Naive thymus-derived CD4-positive, alpha-beta T cell (primary cell): ENCODE data around the gene CAVIN1. TPM values are rescaled to one million over a fixed set of nuclear protein-coding genes. Genes with fewer than 3 reads are reported as not detected.

Experiments used
- ATAC-seq: fragments of 150-1000 bp; cut with Tn5 transposase; 2 replicates; pipeline ENCODE4 v1.10.0; 2021; ENCODE audit warnings: mild to moderate bottlenecking, moderate library complexity
- CTCF ChIA-PET: fragments of 350-600 bp; sonication (Branson Sonifier 250); formaldehyde crosslinking; loops from one replicate; lab custom pipeline; 2021; ENCODE audit warnings: antibody characterized with exemption; lab: Charles Lee
- POLR2A ChIA-PET: fragments of 350-600 bp; sonication (Branson Sonifier 250); formaldehyde crosslinking; loops from one replicate; lab custom pipeline; 2021; ENCODE audit warnings: antibody characterized with exemption, inconsistent platforms; lab: Charles Lee
- DNase-seq, 9 donors: peaks; one replicate each; pipeline versions ENCODE4 v3.0.0 to v3.0.0-alpha.2; 2020 to 2022; ENCODE audit warnings: mixed read lengths in 1 of 9
- H3K27ac ChIP-seq: one replicate; pipeline ENCODE4 v1.7.0; 2013; ENCODE audit warnings: mild to moderate bottlenecking, low read depth, low read length, moderate library complexity
- H3K27me3 ChIP-seq, 2 donors: one replicate each; pipeline ENCODE4 v1.7.0; 2013; ENCODE audit warnings: low read length in 2 of 2, mild to moderate bottlenecking in 2 of 2, moderate library complexity in 2 of 2; ENCODE audit not compliant: control insufficient read depth in 2 of 2, insufficient read depth in 2 of 2
- H3K36me3 ChIP-seq, 3 experiments: 1 replicate in 2 of 3; 2 replicates in 1 of 3; pipeline ENCODE4 v1.7.0; 2013; ENCODE audit warnings: low read length in 3 of 3, mild to moderate bottlenecking in 3 of 3, moderate library complexity in 1 of 3; ENCODE audit not compliant: insufficient read depth in 3 of 3, control insufficient read depth in 2 of 3
- H3K4me1 ChIP-seq, 2 donors: one replicate each; pipeline ENCODE4 v1.7.0; 2013; ENCODE audit warnings: low read length in 2 of 2, mild to moderate bottlenecking in 2 of 2, moderate library complexity in 1 of 2; ENCODE audit not compliant: control insufficient read depth in 2 of 2, insufficient read depth in 2 of 2
- H3K4me3 ChIP-seq: 2 replicates; pipeline ENCODE4 v1.7.0; 2013; ENCODE audit warnings: mild to moderate bottlenecking, low read length
- H3K9me3 ChIP-seq, 3 experiments: 1 replicate in 2 of 3; 2 replicates in 1 of 3; pipeline ENCODE4 v1.7.0; 2013; ENCODE audit warnings: low read length in 3 of 3; ENCODE audit not compliant: control insufficient read depth in 2 of 3
- H3K27ac Mint-ChIP-seq, 9 donors: one replicate each; pipeline ENCODE4 v1.8.0; 2020 to 2022; ENCODE audit warnings: mixed read lengths in 9 of 9, mild to moderate bottlenecking in 8 of 9, moderate library complexity in 5 of 9, inconsistent platforms in 2 of 9
- H3K27me3 Mint-ChIP-seq, 5 donors: one replicate each; pipeline ENCODE4 v1.8.0; 2021 to 2022; ENCODE audit warnings: mixed read lengths in 5 of 5, mild to moderate bottlenecking in 1 of 5
- H3K36me3 Mint-ChIP-seq, 5 donors: one replicate each; pipeline ENCODE4 v1.8.0; 2020 to 2022; ENCODE audit warnings: mixed read lengths in 5 of 5, mild to moderate bottlenecking in 3 of 5, inconsistent platforms in 1 of 5
- H3K4me1 Mint-ChIP-seq, 7 donors: one replicate each; pipeline ENCODE4 v1.8.0; 2020 to 2022; ENCODE audit warnings: mixed read lengths in 7 of 7, mild to moderate bottlenecking in 3 of 7, inconsistent platforms in 1 of 7
- H3K4me3 Mint-ChIP-seq, 10 donors: one replicate each; pipeline ENCODE4 v1.8.0; 2020 to 2022; ENCODE audit warnings: mild to moderate bottlenecking in 10 of 10, mixed read lengths in 10 of 10, moderate library complexity in 6 of 10, inconsistent platforms in 2 of 10
- H3K9me3 Mint-ChIP-seq, 11 donors: one replicate each; pipeline ENCODE4 v1.8.0; 2020 to 2022; ENCODE audit warnings: mixed read lengths in 11 of 11, mild to moderate bottlenecking in 4 of 11, inconsistent platforms in 1 of 11, moderate library complexity in 1 of 11
- intact Hi-C, 2 donors: fragments of 100-400 bp; cut with micrococcal nuclease; formaldehyde crosslinking; loops; one replicate each; pipeline ENCODE4 v1.15.1; 2023
- polyA plus RNA-seq, 2 donors: library from polyadenylated mRNA; unstranded; fragments of 300-500 nt; fragmentation: Illumina TruSeq; gene quantifications; one replicate each; pipeline ENCODE4 v1.2.3, GENCODE V29; 2021
- total RNA-seq, 6 experiments: library from RNA in 5 of 6; stranded (reverse) in 5 of 6; gene quantifications; 1 replicate in 5 of 6; 2 replicates in 1 of 6; pipeline ENCODE4 v1.2.3 and lab custom pipeline; 2021 to 2026

The CAVIN1 gene
- total and polyA plus RNA-seq, 7 experiments from 2014 or later, result 0.25 to 3.8 (median 0.81) TPM; not detected in 2

GRCh38 chr17:42438600-42439567 is 15.8 kb upstream of the CAVIN1 start:
- peak; percentile 36 for ATAC-seq

GRCh38 chr17:42436391-42436790 is 13.3 kb upstream of the CAVIN1 start:
- Histone ChIP-seq H3K4me3 (no peak overlapping the region), H3K4me1 (peaks cover 0 to under 1% of the 10 kb centered on the region in 2 donors), H3K9me3 (no peaks in the 10 kb centered on the region), H3K27ac (no peak overlapping the region), H3K27me3 (no peaks in the 10 kb centered on the region), H3K36me3 (no peaks in the 10 kb centered on the region)
- DNase-seq (no peak), ATAC-seq (no peak)
- POLR2A ChIA-PET, result no interaction called here
- Mint-ChIP-seq H3K27me3 (peaks cover 0 to 17% (median 4%) of the 10 kb centered on the region in 5 donors), H3K4me3 (no peak overlapping the region), H3K4me1 (peaks cover 1 to 6% (median 4%) of the 10 kb centered on the region in 7 donors), H3K27ac (no peak overlapping the region), H3K9me3 (peaks cover 0 to 1% (median 0%) of the 10 kb centered on the region in 11 donors), H3K36me3 (peaks cover 0 to 4% (median 0%) of the 10 kb centered on the region in 5 donors)
- intact Hi-C loops, result no loop called here
- CTCF ChIA-PET, result interaction anchor here (0.7 kb wide), 2 partner anchors 8 to 28 kb away, joined by 3 to 4 read pairs; no protein-coding TSS in a partner anchor

More at GRCh38 chr17:42438600-42439567, 15.8 kb upstream of the CAVIN1 start:
- H3K9me3 ChIP-seq, result no peaks in the 10 kb centered on the region
- no peak overlapping the region for H3K4me3 Mint-ChIP-seq
- H3K9me3 Mint-ChIP-seq, result no peaks in the 10 kb centered on the region
- H3K27ac ChIP-seq, result no peak overlapping the region
- intact Hi-C loops, result loop anchor here (1.0 to 2.0 kb wide), 2 partner anchors 20 to 78 kb away; partner anchors contain the start of gene ATP6V0A1 (in 1 of the 2)
- DNase-seq, result peak in 6 of 9 donors; percentile 29 to 56 (median 42)
- H3K36me3 Mint-ChIP-seq, result peaks cover 0 to 1% (median 0%) of the 10 kb centered on the region in 5 donors
- POLR2A ChIA-PET, result interaction anchor here (0.6 kb wide), 1 partner anchor 120 kb away, joined by 3 read pairs; no protein-coding TSS in a partner anchor
- H3K4me1 ChIP-seq, result peaks cover 0 to 8% of the 10 kb centered on the region in 2 donors
- H3K36me3 ChIP-seq, result no peaks in the 10 kb centered on the region
- peaks cover 0 to 3% of the 10 kb centered on the region in 2 donors for H3K27me3 ChIP-seq
- CTCF ChIA-PET, result interaction anchor here (1.2 to 1.7 kb wide), 4 partner anchors 11 to 81 kb away, joined by 3 to 6 read pairs (median 4); no protein-coding TSS in a partner anchor
- no peak overlapping the region for H3K27ac Mint-ChIP-seq
- H3K4me1 Mint-ChIP-seq, result peaks cover 8 to 17% (median 14%) of the 10 kb centered on the region in 7 donors
- no peak overlapping the region for H3K4me3 ChIP-seq
- peaks cover 0 to 20% (median 0%) of the 10 kb centered on the region in 5 donors for H3K27me3 Mint-ChIP-seq

GRCh38 chr17:42431758-42432161 is 8.7 kb upstream of the CAVIN1 start:
- Mint-ChIP-seq H3K4me3 (no peak overlapping the region), H3K9me3 (peaks cover 0 to 1% (median 0%) of the 10 kb centered on the region in 11 donors), H3K27me3 (peaks cover 0 to 37% (median 4%) of the 10 kb centered on the region in 5 donors), H3K4me1 (peaks cover 0 to 6% (median 3%) of the 10 kb centered on the region in 7 donors), H3K27ac (no peak overlapping the region), H3K36me3 (peaks cover 0 to 4% (median 0%) of the 10 kb centered on the region in 5 donors)
- DNase-seq (no peak), ATAC-seq (no peak)
- Histone ChIP-seq H3K27me3 (no peaks in the 10 kb centered on the region), H3K36me3 (no peaks in the 10 kb centered on the region), H3K9me3 (no peaks in the 10 kb centered on the region), H3K4me3 (no peak overlapping the region), H3K27ac (no peak overlapping the region), H3K4me1 (no peaks in the 10 kb centered on the region)
- ChIA-PET POLR2A (interaction anchor here (1.7 kb wide), 1 partner anchor 17 kb away, joined by 4 read pairs; no protein-coding TSS in a partner anchor), CTCF (interaction anchor here (0.5 to 1.5 kb wide), 5 partner anchors 8 to 129 kb away, joined by 3 to 7 read pairs (median 4); no protein-coding TSS in a partner anchor)
- intact Hi-C loops, result no loop called here

- Histone ChIP-seq H3K27ac (no peak overlapping the region), H3K4me1 (no peaks in the 10 kb centered on the region), H3K36me3 (no peaks in the 10 kb centered on the region), H3K4me3 (no peak overlapping the region), H3K9me3 (no peaks in the 10 kb centered on the region), H3K27me3 (no peaks in the 10 kb centered on the region)
- ATAC-seq (no peak), DNase-seq (no peak)
- no peak overlapping the region for H3K27ac Mint-ChIP-seq
- ChIA-PET CTCF (interaction anchor here (0.7 to 1.0 kb wide), 4 partner anchors 11 to 263 kb away, joined by 3 read pairs; partner anchors contain the start of gene TUBG2), POLR2A (no interaction called here)
- peaks cover 0 to 6% (median 3%) of the 10 kb centered on the region in 7 donors for H3K4me1 Mint-ChIP-seq
- no peak overlapping the region for H3K4me3 Mint-ChIP-seq
- H3K27me3 Mint-ChIP-seq, result peaks cover 0 to 51% (median 4%) of the 10 kb centered on the region in 5 donors
- peaks cover 0 to 4% (median 0%) of the 10 kb centered on the region in 5 donors for H3K36me3 Mint-ChIP-seq
- peaks cover 0 to 1% (median 0%) of the 10 kb centered on the region in 11 donors for H3K9me3 Mint-ChIP-seq
- intact Hi-C loops, result no loop called here
Measured at GRCh38 chr17:42429726-42430447, 6.8 kb upstream of the CAVIN1 start.

- intact Hi-C loops, result loop anchor here (1.0 kb wide), 2 partner anchors 89 to 99 kb away; no protein-coding TSS in a partner anchor
- DNase-seq, result peak in 7 of 9 donors; percentile 30 to 58 (median 49)
- Histone ChIP-seq H3K4me1 (peaks cover 0 to 3% of the 10 kb centered on the region in 2 donors), H3K36me3 (no peaks in the 10 kb centered on the region), H3K4me3 (no peak overlapping the region), H3K9me3 (no peaks in the 10 kb centered on the region), H3K27me3 (peaks cover 2 to 5% of the 10 kb centered on the region in 2 donors), H3K27ac (no peak overlapping the region)
- peak; percentile 79 for ATAC-seq
- Mint-ChIP-seq H3K4me3 (no peak overlapping the region), H3K9me3 (no peaks in the 10 kb centered on the region), H3K4me1 (peaks cover 0 to 6% (median 3%) of the 10 kb centered on the region in 7 donors), H3K27ac (no peak overlapping the region), H3K36me3 (no peaks in the 10 kb centered on the region), H3K27me3 (peaks cover 0 to 59% (median 5%) of the 10 kb centered on the region in 5 donors)
- ChIA-PET POLR2A (no interaction called here), CTCF (interaction anchor here (0.5 to 3.0 kb wide), 6 partner anchors 8 to 92 kb away, joined by 3 to 11 read pairs (median 4); no protein-coding TSS in a partner anchor)
Measured at GRCh38 chr17:42428141-42428944, 5.3 kb upstream of the CAVIN1 start.
